Tibial nerve (tissue), 4 donors: ENCODE measurements around the gene RPL19. TPM values are rescaled to one million over a fixed set of nuclear protein-coding genes. Genes with fewer than 3 reads are reported as not detected.

ENCODE experiments used
- DNase-seq, 2 donors: peaks; one replicate each; pipeline ENCODE4 v3.0.0-alpha.2; 2019; ENCODE audit warnings: low spot score in 2 of 2
- H3K27ac ChIP-seq, 4 donors: fragments of 200-600 bp; sonication (generic) in 3 of 4; one replicate each; pipeline ENCODE4 v1.5.1; 2017 to 2019; ENCODE audit warnings: mild to moderate bottlenecking in 1 of 4
- H3K27me3 ChIP-seq, 2 donors: fragments of 200-600 bp; sonication (generic) in 1 of 2; one replicate each; pipeline versions ENCODE4 v1.5.1 to v1.6.0; 2017 to 2019
- H3K36me3 ChIP-seq, 3 donors: fragments of 200-600 bp; sonication (generic); one replicate each; pipeline ENCODE4 v1.5.1; 2018 to 2019
- H3K4me1 ChIP-seq, 4 donors: fragments of 200-600 bp; sonication (generic) in 3 of 4; one replicate each; pipeline ENCODE4 v1.5.1; 2017 to 2019
- H3K4me3 ChIP-seq, 4 donors: fragments of 200-600 bp; sonication (generic) in 3 of 4; one replicate each; pipeline ENCODE4 v1.5.1; 2017 to 2019; ENCODE audit warnings: mild to moderate bottlenecking in 1 of 4, moderate library complexity in 1 of 4
- H3K9me3 ChIP-seq, 4 donors: fragments of 200-600 bp; sonication (generic) in 3 of 4; one replicate each; pipeline ENCODE4 v1.5.1; 2017 to 2019
- EP300 ChIP-seq, 2 donors: sonication (generic); formaldehyde crosslinking; IDR thresholded peaks; one replicate each; pipeline ENCODE4 v1.6.1; 2017; ENCODE audit warnings: antibody characterized with exemption in 2 of 2, mild to moderate bottlenecking in 1 of 2
- POLR2A ChIP-seq, 2 donors: fragments of 450-650 bp; IDR thresholded peaks; one replicate each; pipeline ENCODE4 v1.6.1; 2017; ENCODE audit warnings: antibody characterized with exemption in 2 of 2, mild to moderate bottlenecking in 2 of 2, moderate library complexity in 2 of 2
- WGBS, 2 donors: methylation state at CpG; one replicate each; pipeline ENCODE4 v1.1.5; 2018; 5-methylcytosine and 5-hydroxymethylcytosine counted together
- total RNA-seq, 4 donors: library from RNA; depleted of rRNA; stranded (reverse); fragments of >200 nt; gene quantifications; one replicate each; pipeline ENCODE4 v1.1.0, GENCODE V29; 2016
- TF ChIP-seq, protein P1 (sequence below), 5 experiments: fragments of 200-600 bp in 3 of 5; fragments of 450-650 bp in 2 of 5; sonication (generic) in 3 of 5; IDR thresholded peaks; one replicate each; pipeline ENCODE4 v1.5.1; 2016 to 2019; ENCODE audit warnings: antibody characterized with exemption in 5 of 5, mild to moderate bottlenecking in 3 of 5, moderate library complexity in 2 of 5

Gene RPL19
- total RNA-seq, 4 donors from 2014 or later, result 2,381 to 3,486 (median 2,809) TPM

DNA sequence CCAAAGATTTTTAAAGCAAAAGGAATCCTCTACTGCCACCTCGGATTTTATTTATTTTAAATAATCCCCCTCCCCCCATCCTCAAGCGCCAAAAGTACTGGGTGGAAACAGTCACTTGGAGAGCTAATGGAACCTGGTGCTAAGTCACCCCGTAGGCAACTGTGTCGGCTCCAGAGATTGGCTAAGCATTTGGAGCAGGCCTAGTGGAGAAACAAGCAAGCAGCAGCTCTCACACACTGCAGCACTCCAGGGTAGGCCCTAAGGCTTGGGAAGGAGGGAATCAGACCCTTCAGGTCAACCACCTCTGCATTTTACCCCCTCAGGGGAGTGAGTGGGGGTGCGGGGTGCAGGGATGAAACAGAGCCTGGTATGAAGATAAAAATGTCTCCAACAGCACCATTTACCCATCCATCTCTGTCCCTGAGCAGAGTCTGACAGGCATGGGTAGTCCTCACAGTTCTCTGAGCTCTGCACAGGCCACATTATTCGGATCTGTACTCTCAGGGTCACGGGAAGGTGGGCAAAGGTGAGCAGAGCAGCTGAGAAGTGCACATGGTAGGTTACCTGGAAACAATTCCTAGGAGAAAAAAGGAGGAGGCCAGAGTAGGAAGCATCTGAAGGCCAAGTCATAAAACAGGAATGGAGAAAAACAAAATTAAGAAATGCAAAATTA is 52.8 kb downstream of the RPL19 start:
- Histone ChIP-seq H3K4me3 (no peak overlapping the region), H3K36me3 (peaks cover 0 to 60% (median 0%) of the 10 kb centered on the region in 3 donors), H3K27me3 (no peaks in the 10 kb centered on the region), H3K9me3 (no peaks in the 10 kb centered on the region), H3K27ac (no peak overlapping the region), H3K4me1 (no peaks in the 10 kb centered on the region)
- WGBS, 2 donors, result 78 to 81% methylated on average over 7 of the region's 7 CpGs
- DNase-seq, result no peak
- TF ChIP-seq POLR2A (IDR thresholded peaks at IDR 0.05), result no peak
- TF ChIP-seq, protein P1, sequence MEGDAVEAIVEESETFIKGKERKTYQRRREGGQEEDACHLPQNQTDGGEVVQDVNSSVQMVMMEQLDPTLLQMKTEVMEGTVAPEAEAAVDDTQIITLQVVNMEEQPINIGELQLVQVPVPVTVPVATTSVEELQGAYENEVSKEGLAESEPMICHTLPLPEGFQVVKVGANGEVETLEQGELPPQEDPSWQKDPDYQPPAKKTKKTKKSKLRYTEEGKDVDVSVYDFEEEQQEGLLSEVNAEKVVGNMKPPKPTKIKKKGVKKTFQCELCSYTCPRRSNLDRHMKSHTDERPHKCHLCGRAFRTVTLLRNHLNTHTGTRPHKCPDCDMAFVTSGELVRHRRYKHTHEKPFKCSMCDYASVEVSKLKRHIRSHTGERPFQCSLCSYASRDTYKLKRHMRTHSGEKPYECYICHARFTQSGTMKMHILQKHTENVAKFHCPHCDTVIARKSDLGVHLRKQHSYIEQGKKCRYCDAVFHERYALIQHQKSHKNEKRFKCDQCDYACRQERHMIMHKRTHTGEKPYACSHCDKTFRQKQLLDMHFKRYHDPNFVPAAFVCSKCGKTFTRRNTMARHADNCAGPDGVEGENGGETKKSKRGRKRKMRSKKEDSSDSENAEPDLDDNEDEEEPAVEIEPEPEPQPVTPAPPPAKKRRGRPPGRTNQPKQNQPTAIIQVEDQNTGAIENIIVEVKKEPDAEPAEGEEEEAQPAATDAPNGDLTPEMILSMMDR (IDR thresholded peaks at IDR 0.05), result no peak
- TF ChIP-seq EP300 (IDR thresholded peaks at IDR 0.05), result no peak

Other genes with a start within 250 kb of the RPL19 start
- not detected for gene FBXO47, start 232.9 kb upstream of the RPL19 start, total RNA-seq
- gene PLXDC1, start 48.6 kb upstream of the RPL19 start, total RNA-seq, result 10 to 100 TPM; 34.1 to 95.1 (median 42.4) TPM
- not detected for gene ARL5C, start 34.1 kb upstream of the RPL19 start, total RNA-seq
- gene CACNB1, start 2.6 kb upstream of the RPL19 start, total RNA-seq, result 10 to 100 TPM in 3 of 4 donors, 1 to 10 TPM in 1; 7.1 to 20.3 (median 15.0) TPM
- gene STAC2, start 25.7 kb downstream of the RPL19 start, total RNA-seq, result under 1 TPM in 2 of 4 donors, not detected in 2; 0.20 to 0.30 TPM
- gene FBXL20, start 201.3 kb downstream of the RPL19 start, total RNA-seq, result 10 to 100 TPM; 21.1 to 32.4 (median 30.4) TPM